Endothelial cell of umbilical vein (primary cell): ENCODE results near the gene CRIM1. TPM values are rescaled to one million over a fixed set of nuclear protein-coding genes. Genes with fewer than 3 reads are reported as not detected.

ENCODE experiments used
- BruUV-seq: library from RNA; stranded (reverse); fragments of 400-500 nt; replicated peaks from 2 replicates; lab custom pipeline; 2021; lab: Mats Ljungman, UMichigan
- CTCF ChIA-PET: fragments of 300-600, 350-600 bp; sonication (Branson Sonifier 250); formaldehyde crosslinking; loops from one replicate; lab custom pipeline; 2021; ENCODE audit warnings: antibody characterized with exemption, inconsistent platforms; lab: Charles Lee
- POLR2A ChIA-PET: fragments of 300-600, 350-600 bp; sonication (Branson Sonifier 250); formaldehyde crosslinking; loops from one replicate; lab custom pipeline; 2021; ENCODE audit warnings: antibody characterized with exemption, inconsistent platforms; lab: Charles Lee
- DNase-seq: peaks from one replicate; pipeline ENCODE4 v3.0.0-alpha.2; 2011; ENCODE audit warnings: low read depth, low spot score
- FAIRE-seq: peaks from 2 replicates; lab custom pipeline; 2011; peaks lifted over from hg19 to GRCh38; lab: Jason Lieb, UNC
- H2AFZ ChIP-seq: 2 replicates; pipeline ENCODE4 v1.6.0; 2012; ENCODE audit warnings: low read depth, low read length, control low read depth, inconsistent platforms
- H3K27ac ChIP-seq: 2 replicates; pipeline ENCODE4 v1.5.1; 2011; ENCODE audit warnings: low read depth, mild to moderate bottlenecking, control low read depth, low read length, moderate library complexity; ENCODE audit not compliant: insufficient read depth
- H3K27me3 ChIP-seq, 2 experiments: 2 replicates each; pipeline versions ENCODE4 v1.6.0 to v1.6.1; 2011; ENCODE audit warnings: low read length in 2 of 2, mixed read lengths in 1 of 2; ENCODE audit not compliant: control insufficient read depth in 2 of 2, insufficient read depth in 2 of 2
- H3K36me3 ChIP-seq, 2 experiments: 2 replicates in 1 of 2; 3 replicates in 1 of 2; pipeline ENCODE4 v1.5.1; 2011; ENCODE audit warnings: low read length in 2 of 2, mild to moderate bottlenecking in 1 of 2, moderate library complexity in 1 of 2; ENCODE audit not compliant: control insufficient read depth in 2 of 2, insufficient read depth in 2 of 2; ENCODE audit errors: extremely low read depth in 1 of 2
- H3K4me1 ChIP-seq: 3 replicates; pipeline ENCODE4 v1.5.1; 2011; ENCODE audit warnings: mild to moderate bottlenecking, low read length; ENCODE audit not compliant: control insufficient read depth, insufficient read depth; ENCODE audit errors: extremely low read depth
- H3K4me2 ChIP-seq: 2 replicates; pipeline ENCODE4 v1.6.1; 2011; ENCODE audit warnings: low read length, control low read depth, mixed read lengths; ENCODE audit not compliant: insufficient read depth
- H3K4me3 ChIP-seq, 3 experiments: fragments of 200-600 bp in 1 of 3; sonication (generic), shearing (Covaris generic) in 1 of 3; replicated peaks in 1 of 3; 2 replicates each; pipeline ENCODE4 v1.5.1; 2011 to 2016; ENCODE audit warnings: control low read depth in 3 of 3, low read length in 3 of 3, mild to moderate bottlenecking in 2 of 3, inconsistent platforms in 1 of 3, low read depth in 1 of 3, moderate library complexity in 1 of 3; ENCODE audit not compliant: insufficient read depth in 1 of 3
- H3K79me2 ChIP-seq: 2 replicates; pipeline ENCODE4 v1.6.0; 2012; ENCODE audit warnings: low read length, inconsistent platforms; ENCODE audit not compliant: control insufficient read depth, insufficient read depth
- H3K9ac ChIP-seq: replicated peaks from 2 replicates; pipeline ENCODE3; 2011; ENCODE audit warnings: low read length, control low read depth; ENCODE audit not compliant: insufficient read depth; ENCODE audit errors: extremely low read depth
- H3K9me1 ChIP-seq: replicated peaks from 3 replicates; pipeline ENCODE4 v1.6.0; 2011; ENCODE audit warnings: mild to moderate bottlenecking, low read length; ENCODE audit not compliant: control insufficient read depth, insufficient read depth; ENCODE audit errors: extremely low read depth
- H3K9me3 ChIP-seq: replicated peaks from 2 replicates; pipeline ENCODE4 v1.5.1; 2012; ENCODE audit warnings: low read length, inconsistent platforms; ENCODE audit not compliant: control insufficient read depth, insufficient read depth
- H4K20me1 ChIP-seq: replicated peaks from 2 replicates; pipeline ENCODE3; 2011; ENCODE audit warnings: mild to moderate bottlenecking, low read length; ENCODE audit not compliant: control insufficient read depth, insufficient read depth; ENCODE audit errors: extremely low read depth
- EZH2 ChIP-seq: IDR thresholded peaks from 2 replicates; pipeline ENCODE4 v1.6.1; 2012; ENCODE audit warnings: borderline replicate concordance, low read depth, mild to moderate bottlenecking, moderate library complexity, low read length, inconsistent platforms; ENCODE audit not compliant: severe bottlenecking
- FOS ChIP-seq: IDR thresholded peaks from 2 replicates; pipeline ENCODE4 v1.6.1; 2011; ENCODE audit warnings: mild to moderate bottlenecking, low read length, moderate library complexity, borderline replicate concordance; ENCODE audit not compliant: insufficient read depth
- GATA2 ChIP-seq: IDR thresholded peaks from 2 replicates; pipeline ENCODE4 v1.7.0; 2011; ENCODE audit warnings: low read depth, mild to moderate bottlenecking, moderate library complexity, mixed read lengths, low read length; ENCODE audit not compliant: insufficient read length, insufficient read depth
- JUN ChIP-seq: IDR thresholded peaks from 2 replicates; pipeline ENCODE4 v1.6.1; 2011; ENCODE audit warnings: borderline replicate concordance, low read depth; ENCODE audit not compliant: insufficient read length, insufficient read depth
- MAX ChIP-seq: IDR thresholded peaks from 2 replicates; pipeline ENCODE4 v1.6.1; 2011; ENCODE audit not compliant: insufficient read depth, insufficient read length
- MYC ChIP-seq: IDR thresholded peaks from one replicate; pipeline ENCODE4 v1.6.1; 2011; ENCODE audit warnings: mild to moderate bottlenecking, low read depth, low read length
- POLR2A ChIP-seq: IDR thresholded peaks from 2 replicates; pipeline ENCODE4 v1.6.1; 2012; ENCODE audit warnings: low read depth, mild to moderate bottlenecking, control low read depth, low read length
- POLR2AphosphoS5 ChIP-seq: IDR thresholded peaks from 2 replicates; pipeline ENCODE4 v1.6.1; 2012; ENCODE audit warnings: low read depth, mild to moderate bottlenecking, control low read depth, low read length, moderate library complexity; ENCODE audit not compliant: insufficient read depth
- dilution Hi-C: fragments of 300-500 bp; cut with MboI; formaldehyde crosslinking; loops from one replicate; pipeline ENCODE4 v1.15.0; 2019; ENCODE audit warnings: low sequenced_read_pairs; ENCODE audit not compliant: extremely low pct_ligation_motif_present
- intact Hi-C: fragments of 100-400 bp; cut with micrococcal nuclease; formaldehyde crosslinking; loops from one replicate; pipeline ENCODE4 v1.10.0; 2022
- polyA plus RNA-seq, 4 experiments: library from polyadenylated mRNA; depleted of rRNA in 3 of 4; stranded (reverse) in 3 of 4; unstranded in 1 of 4; fragments of >200 nt; gene quantifications; 2 replicates each; pipeline versions ENCODE4 v1.2.1 to v1.2.3, GENCODE V29; 2011 to 2012; ENCODE audit warnings: missing spikeins in 1 of 4
- total RNA-seq: library from RNA; stranded (reverse); gene quantifications from 2 replicates; pipeline ENCODE4 v1.2.3, GENCODE V29; 2021
- TF ChIP-seq, protein P1 (sequence below), 2 donors: IDR thresholded peaks; 1 replicate in 1 of 2; 2 replicates in 1 of 2; pipeline ENCODE4 v1.5.1; 2011; ENCODE audit warnings: low read length in 2 of 2, mild to moderate bottlenecking in 2 of 2, moderate library complexity in 2 of 2, control low read depth in 1 of 2, inconsistent platforms in 1 of 2, low read depth in 1 of 2; ENCODE audit not compliant: insufficient read depth in 1 of 2; ENCODE audit errors: extremely low read depth in 1 of 2

CRIM1 gene
- total and polyA plus RNA-seq, 2 donors (not counting 3 experiments of a cell fraction or from before 2014, with no cell fraction given), result 422 to 649 TPM

DNA sequence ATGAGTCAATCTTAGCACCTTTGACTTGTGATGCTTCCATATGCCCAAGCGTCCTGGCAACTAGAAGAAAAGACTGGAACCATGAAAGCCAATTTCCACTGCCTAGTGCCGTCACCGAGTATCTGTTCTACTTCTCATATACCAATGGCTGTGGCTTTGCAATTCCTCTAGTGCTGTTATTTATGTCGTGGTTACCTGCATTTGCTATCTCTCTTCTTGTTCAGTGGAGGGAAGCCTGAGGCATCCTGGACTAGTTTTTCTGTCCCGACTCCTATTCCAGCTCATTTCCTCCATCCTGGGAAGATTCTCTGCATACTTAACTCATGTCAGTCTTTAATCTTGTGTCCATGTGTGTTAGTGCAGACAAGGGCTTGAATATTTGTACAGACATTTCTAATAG lies 124.5 kb downstream of the CRIM1 start:
- H3K9me1 ChIP-seq, result no peaks in the 10 kb centered on the region
- dilution Hi-C loops, result no loop called here
- H3K27me3 ChIP-seq, result no peaks in the 10 kb centered on the region
- no peaks in the 10 kb centered on the region for H4K20me1 ChIP-seq
- H3K36me3 ChIP-seq, result peaks cover 46 to 52% of the 10 kb centered on the region in 2 experiments
- no peak overlapping the region for H3K9ac ChIP-seq
- H2AFZ ChIP-seq, result no peak overlapping the region
- intact Hi-C loops, result no loop called here
- FAIRE-seq (no peak), DNase-seq (no peak)
- CTCF ChIA-PET, result interaction anchor here (0.6 kb wide), 1 partner anchor 42 kb away, joined by 3 read pairs; no protein-coding TSS in a partner anchor
- H3K4me3 ChIP-seq, result no peak overlapping the region
- TF ChIP-seq FOS (no peak), JUN (no peak), POLR2A (no peak), EZH2 (no peak), GATA2 (no peak), POLR2AphosphoS5 (no peak), MYC (no peak), MAX (no peak)
- TF ChIP-seq, protein P1, sequence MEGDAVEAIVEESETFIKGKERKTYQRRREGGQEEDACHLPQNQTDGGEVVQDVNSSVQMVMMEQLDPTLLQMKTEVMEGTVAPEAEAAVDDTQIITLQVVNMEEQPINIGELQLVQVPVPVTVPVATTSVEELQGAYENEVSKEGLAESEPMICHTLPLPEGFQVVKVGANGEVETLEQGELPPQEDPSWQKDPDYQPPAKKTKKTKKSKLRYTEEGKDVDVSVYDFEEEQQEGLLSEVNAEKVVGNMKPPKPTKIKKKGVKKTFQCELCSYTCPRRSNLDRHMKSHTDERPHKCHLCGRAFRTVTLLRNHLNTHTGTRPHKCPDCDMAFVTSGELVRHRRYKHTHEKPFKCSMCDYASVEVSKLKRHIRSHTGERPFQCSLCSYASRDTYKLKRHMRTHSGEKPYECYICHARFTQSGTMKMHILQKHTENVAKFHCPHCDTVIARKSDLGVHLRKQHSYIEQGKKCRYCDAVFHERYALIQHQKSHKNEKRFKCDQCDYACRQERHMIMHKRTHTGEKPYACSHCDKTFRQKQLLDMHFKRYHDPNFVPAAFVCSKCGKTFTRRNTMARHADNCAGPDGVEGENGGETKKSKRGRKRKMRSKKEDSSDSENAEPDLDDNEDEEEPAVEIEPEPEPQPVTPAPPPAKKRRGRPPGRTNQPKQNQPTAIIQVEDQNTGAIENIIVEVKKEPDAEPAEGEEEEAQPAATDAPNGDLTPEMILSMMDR (IDR thresholded peaks at IDR 0.05; ENCODE audit: extremely low read depth in 1 of 2, insufficient read depth in 1 of 2, low read depth in 1 of 2, low read length in 2 of 2), result no peak
- no TSS peak for BruUV-seq
- POLR2A ChIA-PET, result no interaction called here
- H3K9me3 ChIP-seq, result no peaks in the 10 kb centered on the region
- no peak overlapping the region for H3K4me2 ChIP-seq
- peaks cover 58% of the 10 kb centered on the region for H3K79me2 ChIP-seq
- H3K4me1 ChIP-seq, result peaks cover 90% of the 10 kb centered on the region
- H3K27ac ChIP-seq, result peak overlapping the region; percentile 11
